ENCODE data around the gene VIT.

VIT gene

GRCh38 chr2:36781907-36782720 is 85.6 kb downstream of the VIT start:
- Histone ChIP-seq H3K27me3 (ENCODE audit: control insufficient read depth in 1 of 2, insufficient read depth in 2 of 2, low read length in 2 of 2) (no peaks in the 10 kb centered on the region), H3K4me3 (ENCODE audit: low read length in 2 of 2) (peak overlapping the region in 1 of 2 donors; percentile 29), H3K4me1 (ENCODE audit: control insufficient read depth, insufficient read depth, low read length) (peaks cover 3% of the 10 kb centered on the region)

GRCh38 chr2:36783246-36783645 is 86.7 kb downstream of the VIT start:
- H3K4me1 ChIP-seq (ENCODE audit: control insufficient read depth, insufficient read depth, low read length): peaks cover 3% of the 10 kb centered on the region
- no peak overlapping the region for H3K27ac ChIP-seq (ENCODE audit: low read length)
- no peaks in the 10 kb centered on the region for H3K36me3 ChIP-seq (ENCODE audit: control insufficient read depth in 2 of 2, insufficient read depth in 2 of 2, low read length in 2 of 2)
- no peaks in the 10 kb centered on the region for H3K27me3 ChIP-seq (ENCODE audit: control insufficient read depth in 1 of 2, insufficient read depth in 2 of 2, low read length in 2 of 2)
- no peak overlapping the region for H3K4me3 ChIP-seq (ENCODE audit: low read length in 2 of 2)
- no peaks in the 10 kb centered on the region for H3K9me3 ChIP-seq (ENCODE audit: control insufficient read depth in 2 of 2, low read length in 2 of 2)
- H3K9ac ChIP-seq (ENCODE audit: low read length in 2 of 2): no peak overlapping the region

More at GRCh38 chr2:36781907-36782720, 85.6 kb downstream of the VIT start:
- Histone ChIP-seq H3K36me3 (ENCODE audit: control insufficient read depth in 2 of 2, insufficient read depth in 2 of 2, low read length in 2 of 2) (no peaks in the 10 kb centered on the region), H3K9me3 (ENCODE audit: control insufficient read depth in 2 of 2, low read length in 2 of 2) (no peaks in the 10 kb centered on the region), H3K9ac (ENCODE audit: low read length in 2 of 2) (no peak overlapping the region), H3K27ac (ENCODE audit: low read length) (no peak overlapping the region)

- H3K4me3 ChIP-seq (ENCODE audit: low read length in 2 of 2): no peak overlapping the region
- H3K36me3 ChIP-seq (ENCODE audit: control insufficient read depth in 2 of 2, insufficient read depth in 2 of 2, low read length in 2 of 2): no peaks in the 10 kb centered on the region
- no peak overlapping the region for H3K9ac ChIP-seq (ENCODE audit: low read length in 2 of 2)
- H3K27me3 ChIP-seq (ENCODE audit: control insufficient read depth in 1 of 2, insufficient read depth in 2 of 2, low read length in 2 of 2): no peaks in the 10 kb centered on the region
- H3K4me1 ChIP-seq (ENCODE audit: control insufficient read depth, insufficient read depth, low read length): peaks cover 3% of the 10 kb centered on the region
- H3K9me3 ChIP-seq (ENCODE audit: control insufficient read depth in 2 of 2, low read length in 2 of 2): no peaks in the 10 kb centered on the region
- H3K27ac ChIP-seq (ENCODE audit: low read length): no peak overlapping the region
These were observed 88.8 kb downstream of the VIT start for GRCh38 chr2:36785179-36785795.

DNA sequence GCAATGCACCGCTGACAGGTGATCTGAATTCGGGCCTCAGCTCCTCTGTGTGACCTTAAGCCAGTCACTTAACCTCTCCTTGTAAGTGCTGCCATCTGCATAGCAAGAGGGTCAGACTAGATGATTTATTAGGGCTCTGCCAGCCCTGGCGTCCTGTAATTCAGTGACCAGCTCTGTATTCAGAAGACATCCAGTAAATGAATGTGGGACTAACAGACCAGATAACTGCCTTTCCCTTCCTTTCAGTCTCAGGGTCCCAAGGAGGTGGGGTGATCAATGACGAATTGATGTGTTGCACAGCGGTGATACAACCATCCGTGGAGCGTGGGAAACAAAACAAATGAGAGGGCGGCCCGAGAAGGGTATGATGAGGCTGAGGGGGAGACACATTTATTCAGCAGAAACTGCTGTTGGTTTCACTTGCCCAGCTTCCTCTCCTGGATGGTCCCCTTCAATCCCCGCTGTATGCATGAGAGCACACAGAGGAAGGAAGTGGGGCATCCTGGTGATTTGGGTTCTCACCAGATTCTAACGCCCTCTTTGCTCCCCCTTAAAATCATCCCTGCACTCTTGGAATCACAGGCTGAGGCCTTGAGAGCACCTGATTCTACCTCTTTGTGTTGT is 92.8 kb downstream of the VIT start:
- Histone ChIP-seq H3K4me3 (ENCODE audit: low read length in 2 of 2) (no peak overlapping the region), H3K9me3 (ENCODE audit: control insufficient read depth in 2 of 2, low read length in 2 of 2) (no peaks in the 10 kb centered on the region), H3K9ac (ENCODE audit: low read length in 2 of 2) (no peak overlapping the region), H3K36me3 (ENCODE audit: control insufficient read depth in 2 of 2, insufficient read depth in 2 of 2, low read length in 2 of 2) (no peaks in the 10 kb centered on the region), H3K4me1 (ENCODE audit: control insufficient read depth, insufficient read depth, low read length) (no peaks in the 10 kb centered on the region), H3K27ac (ENCODE audit: low read length) (no peak overlapping the region), H3K27me3 (ENCODE audit: control insufficient read depth in 1 of 2, insufficient read depth in 2 of 2, low read length in 2 of 2) (no peaks in the 10 kb centered on the region)

DNA sequence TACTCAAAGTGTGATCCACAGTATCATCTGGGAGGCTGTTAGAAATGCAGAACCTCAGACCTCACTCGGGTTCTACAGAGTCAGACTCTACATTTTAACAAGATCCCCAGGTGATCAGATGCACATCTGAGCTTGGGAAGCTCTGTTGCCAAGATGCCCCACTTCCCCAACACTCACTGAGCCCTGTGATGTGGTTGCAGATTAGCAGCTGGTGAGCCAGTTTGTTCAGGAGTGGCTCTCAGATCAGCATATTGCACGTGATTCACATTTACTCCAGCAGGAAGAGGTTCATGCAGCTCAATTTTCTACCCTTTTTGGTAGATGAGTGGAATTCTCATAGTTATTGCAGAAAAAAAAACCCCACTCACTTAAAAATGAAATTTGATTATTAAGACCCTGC is 96.4 kb downstream of the VIT start:
- H3K4me3 ChIP-seq (ENCODE audit: low read length in 2 of 2): no peak overlapping the region
- H3K9me3 ChIP-seq (ENCODE audit: control insufficient read depth in 2 of 2, low read length in 2 of 2): no peaks in the 10 kb centered on the region

GRCh38 chr2:36797324-36798070 is 101.0 kb downstream of the VIT start:
- no peak overlapping the region for H3K9ac ChIP-seq (ENCODE audit: low read length in 2 of 2)
- no peak overlapping the region for H3K4me3 ChIP-seq (ENCODE audit: low read length in 2 of 2)
- H3K4me1 ChIP-seq (ENCODE audit: control insufficient read depth, insufficient read depth, low read length): no peaks in the 10 kb centered on the region
- peaks cover 0 to 7% of the 10 kb centered on the region in 2 donors for H3K27me3 ChIP-seq (ENCODE audit: control insufficient read depth in 1 of 2, insufficient read depth in 2 of 2, low read length in 2 of 2)
- no peak overlapping the region for H3K27ac ChIP-seq (ENCODE audit: low read length)
- no peaks in the 10 kb centered on the region for H3K36me3 ChIP-seq (ENCODE audit: control insufficient read depth in 2 of 2, insufficient read depth in 2 of 2, low read length in 2 of 2)
- H3K9me3 ChIP-seq (ENCODE audit: control insufficient read depth in 2 of 2, low read length in 2 of 2): no peaks in the 10 kb centered on the region

More for the DNA sequence above, 96.4 kb downstream of the VIT start:
- H3K27ac ChIP-seq (ENCODE audit: low read length): no peak overlapping the region
- H3K9ac ChIP-seq (ENCODE audit: low read length in 2 of 2): no peak overlapping the region
- H3K4me1 ChIP-seq (ENCODE audit: control insufficient read depth, insufficient read depth, low read length): no peaks in the 10 kb centered on the region
- no peaks in the 10 kb centered on the region for H3K27me3 ChIP-seq (ENCODE audit: control insufficient read depth in 1 of 2, insufficient read depth in 2 of 2, low read length in 2 of 2)
- no peaks in the 10 kb centered on the region for H3K36me3 ChIP-seq (ENCODE audit: control insufficient read depth in 2 of 2, insufficient read depth in 2 of 2, low read length in 2 of 2)

- H3K4me1 ChIP-seq (ENCODE audit: control insufficient read depth, insufficient read depth, low read length): no peaks in the 10 kb centered on the region
- no peaks in the 10 kb centered on the region for H3K36me3 ChIP-seq (ENCODE audit: control insufficient read depth in 2 of 2, insufficient read depth in 2 of 2, low read length in 2 of 2)
- peaks cover 0 to 7% of the 10 kb centered on the region in 2 donors for H3K27me3 ChIP-seq (ENCODE audit: control insufficient read depth in 1 of 2, insufficient read depth in 2 of 2, low read length in 2 of 2)
- no peak overlapping the region for H3K9ac ChIP-seq (ENCODE audit: low read length in 2 of 2)
- no peak overlapping the region for H3K4me3 ChIP-seq (ENCODE audit: low read length in 2 of 2)
- no peaks in the 10 kb centered on the region for H3K9me3 ChIP-seq (ENCODE audit: control insufficient read depth in 2 of 2, low read length in 2 of 2)
- H3K27ac ChIP-seq (ENCODE audit: low read length): no peak overlapping the region
These were observed 102.2 kb downstream of the VIT start for GRCh38 chr2:36798724-36799123.

DNA sequence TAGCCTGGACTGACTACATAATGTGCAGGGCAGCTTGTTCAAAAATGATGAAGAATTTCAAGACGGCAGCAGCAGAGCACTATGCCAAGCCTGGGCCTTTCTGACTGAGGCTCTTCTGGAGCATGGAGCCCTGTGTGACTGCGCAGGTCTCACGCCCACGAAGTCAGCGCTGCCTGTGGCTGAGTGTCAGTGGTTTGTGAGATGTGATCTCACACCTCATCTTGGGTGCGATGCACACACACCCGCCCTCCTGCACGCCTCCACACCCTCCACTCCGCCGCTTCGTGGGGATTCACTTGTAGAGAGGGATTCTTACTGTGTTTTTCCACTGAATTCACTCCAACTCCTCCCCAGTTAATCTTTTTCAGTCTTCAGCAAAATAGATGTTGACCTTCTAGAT is 103.9 kb downstream of the VIT start:
- no peak overlapping the region for H3K27ac ChIP-seq (ENCODE audit: low read length)
- H3K9me3 ChIP-seq (ENCODE audit: control insufficient read depth in 2 of 2, low read length in 2 of 2): no peaks in the 10 kb centered on the region
- no peak overlapping the region for H3K4me3 ChIP-seq (ENCODE audit: low read length in 2 of 2)
- no peaks in the 10 kb centered on the region for H3K4me1 ChIP-seq (ENCODE audit: control insufficient read depth, insufficient read depth, low read length)
- no peaks in the 10 kb centered on the region for H3K36me3 ChIP-seq (ENCODE audit: control insufficient read depth in 2 of 2, insufficient read depth in 2 of 2, low read length in 2 of 2)
- H3K27me3 ChIP-seq (ENCODE audit: control insufficient read depth in 1 of 2, insufficient read depth in 2 of 2, low read length in 2 of 2): peaks cover 0 to 7% of the 10 kb centered on the region in 2 donors
- no peak overlapping the region for H3K9ac ChIP-seq (ENCODE audit: low read length in 2 of 2)

- H3K27ac ChIP-seq (ENCODE audit: low read length): no peak overlapping the region
- H3K27me3 ChIP-seq (ENCODE audit: control insufficient read depth in 1 of 2, insufficient read depth in 2 of 2, low read length in 2 of 2): peaks cover 0 to 7% of the 10 kb centered on the region in 2 donors
- no peaks in the 10 kb centered on the region for H3K9me3 ChIP-seq (ENCODE audit: control insufficient read depth in 2 of 2, low read length in 2 of 2)
- H3K4me1 ChIP-seq (ENCODE audit: control insufficient read depth, insufficient read depth, low read length): no peaks in the 10 kb centered on the region
- no peak overlapping the region for H3K9ac ChIP-seq (ENCODE audit: low read length in 2 of 2)
- peaks cover 0 to 2% of the 10 kb centered on the region in 2 donors for H3K36me3 ChIP-seq (ENCODE audit: control insufficient read depth in 2 of 2, insufficient read depth in 2 of 2, low read length in 2 of 2)
- no peak overlapping the region for H3K4me3 ChIP-seq (ENCODE audit: low read length in 2 of 2)
These were observed 104.6 kb downstream of the VIT start for GRCh38 chr2:36801088-36801487.

GRCh38 chr2:36802952-36803351 is 106.4 kb downstream of the VIT start:
- H3K9ac ChIP-seq (ENCODE audit: low read length in 2 of 2): no peak overlapping the region
- no peak overlapping the region for H3K4me3 ChIP-seq (ENCODE audit: low read length in 2 of 2)
- H3K36me3 ChIP-seq (ENCODE audit: control insufficient read depth in 2 of 2, insufficient read depth in 2 of 2, low read length in 2 of 2): peaks cover 0 to 2% of the 10 kb centered on the region in 2 donors
- H3K27ac ChIP-seq (ENCODE audit: low read length): no peak overlapping the region
- peaks cover 0 to 9% of the 10 kb centered on the region in 2 donors for H3K27me3 ChIP-seq (ENCODE audit: control insufficient read depth in 1 of 2, insufficient read depth in 2 of 2, low read length in 2 of 2)
- no peaks in the 10 kb centered on the region for H3K4me1 ChIP-seq (ENCODE audit: control insufficient read depth, insufficient read depth, low read length)
- no peaks in the 10 kb centered on the region for H3K9me3 ChIP-seq (ENCODE audit: control insufficient read depth in 2 of 2, low read length in 2 of 2)

Measured in stomach smooth muscle (tissue), 2 donors.